Measurements from ENCODE around the gene ARHGEF3. TPM values are rescaled to one million over a fixed set of nuclear protein-coding genes. Genes with fewer than 3 reads are reported as not detected.

The ARHGEF3 gene
- total and polyA plus RNA-seq, 2 experiments from 2014 or later: 41.7 to 63.8 TPM

DNA sequence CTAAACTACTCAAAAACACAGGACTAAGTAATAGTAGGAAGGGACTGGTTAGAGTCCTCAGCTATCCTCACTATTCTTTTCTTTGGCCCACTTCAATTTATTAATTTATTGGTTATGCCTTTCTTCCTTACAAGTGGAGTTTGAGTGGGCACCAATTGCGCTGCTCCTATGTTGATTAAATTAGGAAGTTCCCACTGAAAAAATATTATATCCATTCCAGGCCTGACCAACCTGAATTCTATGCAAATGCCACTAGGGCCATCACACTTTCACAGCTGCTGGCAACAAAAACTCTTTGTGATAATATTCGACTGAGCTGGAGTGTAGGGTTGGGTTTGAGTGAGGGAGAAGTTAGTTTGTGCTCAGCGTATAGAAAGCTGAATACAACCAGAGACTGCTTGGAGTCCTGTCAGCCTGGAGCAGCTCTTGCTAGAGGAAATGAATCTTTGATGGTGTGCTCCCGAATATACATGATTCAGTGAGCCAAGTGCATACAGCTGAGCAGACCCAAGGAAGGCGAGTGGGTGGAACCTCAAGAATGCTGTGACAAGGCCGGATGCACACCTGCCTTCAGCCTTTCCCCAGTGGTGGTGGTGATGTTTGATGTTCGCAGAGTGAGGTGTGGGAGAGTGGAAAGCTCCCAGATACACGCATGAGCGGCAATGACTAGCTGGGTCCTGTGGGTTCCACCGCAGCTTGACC, 1.5 kb downstream of the ARHGEF3 start:
- peak overlapping the region; percentile 91 for H3K4me2 ChIP-seq
- H3K9me3 ChIP-seq (ENCODE audit: low read depth): no peaks in the 10 kb centered on the region
- H3K27ac ChIP-seq: peak overlapping the region; percentile 70
- 47% methylated on average over 10 of the region's 10 CpGs for WGBS (ENCODE audit: low lambda C conversion rate, missing lambda C conversion rate)
- no peaks in the 10 kb centered on the region for H3K36me3 ChIP-seq (replicated peaks; ENCODE audit: insufficient read depth, low read depth)
- no peak for DNase-seq (ENCODE audit: low spot score)
- peaks cover 63% of the 10 kb centered on the region for H3K79me2 ChIP-seq
- H3K4me3 ChIP-seq: peak overlapping the region; percentile 76
- no peaks in the 10 kb centered on the region for H3K27me3 ChIP-seq
- peaks cover 26% of the 10 kb centered on the region for H4K20me1 ChIP-seq (ENCODE audit: insufficient read depth, poor library complexity, severe bottlenecking)
- H2AFZ ChIP-seq: no peak overlapping the region
- TF ChIP-seq, protein P1, sequence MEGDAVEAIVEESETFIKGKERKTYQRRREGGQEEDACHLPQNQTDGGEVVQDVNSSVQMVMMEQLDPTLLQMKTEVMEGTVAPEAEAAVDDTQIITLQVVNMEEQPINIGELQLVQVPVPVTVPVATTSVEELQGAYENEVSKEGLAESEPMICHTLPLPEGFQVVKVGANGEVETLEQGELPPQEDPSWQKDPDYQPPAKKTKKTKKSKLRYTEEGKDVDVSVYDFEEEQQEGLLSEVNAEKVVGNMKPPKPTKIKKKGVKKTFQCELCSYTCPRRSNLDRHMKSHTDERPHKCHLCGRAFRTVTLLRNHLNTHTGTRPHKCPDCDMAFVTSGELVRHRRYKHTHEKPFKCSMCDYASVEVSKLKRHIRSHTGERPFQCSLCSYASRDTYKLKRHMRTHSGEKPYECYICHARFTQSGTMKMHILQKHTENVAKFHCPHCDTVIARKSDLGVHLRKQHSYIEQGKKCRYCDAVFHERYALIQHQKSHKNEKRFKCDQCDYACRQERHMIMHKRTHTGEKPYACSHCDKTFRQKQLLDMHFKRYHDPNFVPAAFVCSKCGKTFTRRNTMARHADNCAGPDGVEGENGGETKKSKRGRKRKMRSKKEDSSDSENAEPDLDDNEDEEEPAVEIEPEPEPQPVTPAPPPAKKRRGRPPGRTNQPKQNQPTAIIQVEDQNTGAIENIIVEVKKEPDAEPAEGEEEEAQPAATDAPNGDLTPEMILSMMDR (IDR thresholded peaks at IDR 0.05; ENCODE audit: poor library complexity): no peak
- TF ChIP-seq EZH2 (IDR thresholded peaks at IDR 0.05; ENCODE audit: borderline replicate concordance): no peak
- no peak for TF ChIP-seq EZH2phosphoT487 (IDR thresholded peaks at IDR 0.05; ENCODE audit: low read depth, severe bottlenecking, unreplicated experiment)
- no peaks in the 10 kb centered on the region for H3K9me2 ChIP-seq (replicated peaks; ENCODE audit: insufficient read depth)
- peaks cover 23% of the 10 kb centered on the region for H3K4me1 ChIP-seq (ENCODE audit: insufficient read depth)

DNA sequence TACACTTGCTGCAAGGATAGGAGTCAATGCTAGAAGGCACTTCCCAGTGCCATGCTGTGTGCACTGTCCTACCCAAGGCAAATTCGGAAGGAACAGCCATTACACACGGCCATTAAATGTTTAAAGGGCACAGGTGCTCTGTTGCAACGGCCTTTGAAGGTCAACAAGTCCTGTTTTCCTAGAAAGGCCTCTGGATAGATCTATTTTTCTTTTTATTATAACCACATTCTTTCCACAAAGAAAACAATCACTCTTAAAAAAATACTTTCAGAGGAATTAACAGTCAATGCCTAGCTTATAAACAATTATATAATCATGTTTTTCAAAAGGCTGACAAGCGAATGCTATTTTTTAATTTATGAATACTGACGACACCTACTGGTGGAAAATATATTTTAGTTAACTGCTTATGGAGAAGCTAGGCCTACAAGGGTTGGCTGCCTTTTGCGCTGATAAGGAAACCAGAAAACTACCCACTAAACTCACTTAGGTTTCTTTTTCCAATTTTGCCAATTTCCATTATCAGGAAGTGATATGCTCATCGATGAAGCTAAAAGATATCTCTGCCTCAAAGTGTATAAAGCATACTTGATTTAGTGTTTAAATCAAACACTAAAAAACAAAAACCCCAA, 2.4 kb downstream of the ARHGEF3 start:
- peak overlapping the region; percentile 91 for H3K4me2 ChIP-seq
- peaks cover 16% of the 10 kb centered on the region for H3K4me1 ChIP-seq (ENCODE audit: insufficient read depth)
- H3K79me2 ChIP-seq: peaks cover 72% of the 10 kb centered on the region
- H3K9me3 ChIP-seq (ENCODE audit: low read depth): no peaks in the 10 kb centered on the region
- TF ChIP-seq, protein P1 (IDR thresholded peaks at IDR 0.05; ENCODE audit: poor library complexity): peak; percentile 72
- no peak for TF ChIP-seq EZH2 (IDR thresholded peaks at IDR 0.05; ENCODE audit: borderline replicate concordance)
- no peak overlapping the region for H3K27ac ChIP-seq
- peak; percentile 78 for DNase-seq (ENCODE audit: low spot score)
- no peak overlapping the region for H2AFZ ChIP-seq
- no peaks in the 10 kb centered on the region for H3K36me3 ChIP-seq (replicated peaks; ENCODE audit: insufficient read depth, low read depth)
- peak overlapping the region; percentile 13 for H3K4me3 ChIP-seq
- no peaks in the 10 kb centered on the region for H3K9me2 ChIP-seq (replicated peaks; ENCODE audit: insufficient read depth)
- no peaks in the 10 kb centered on the region for H3K27me3 ChIP-seq
- 19% methylated on average over 7 of the region's 7 CpGs for WGBS (ENCODE audit: low lambda C conversion rate, missing lambda C conversion rate)
- peaks cover 32% of the 10 kb centered on the region for H4K20me1 ChIP-seq (ENCODE audit: insufficient read depth, poor library complexity, severe bottlenecking)

DNA sequence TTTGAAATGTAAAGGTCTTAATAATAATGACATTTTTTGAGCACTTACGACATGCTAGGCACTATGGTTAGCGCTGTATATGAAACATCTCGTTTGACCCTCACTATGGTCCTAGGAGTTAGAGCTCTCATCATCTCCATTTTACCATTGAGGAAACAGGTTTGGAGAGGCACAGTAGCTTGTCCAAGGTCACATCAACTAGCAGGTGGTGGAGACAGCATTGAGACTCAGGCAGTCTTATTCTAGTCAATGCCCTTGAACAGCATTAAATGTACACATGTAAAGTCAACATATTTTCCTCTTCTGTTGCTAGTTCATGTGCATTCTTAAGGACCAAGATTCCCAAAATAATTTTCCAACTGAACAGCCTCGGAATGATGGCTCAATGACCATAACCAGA, 4.8 kb downstream of the ARHGEF3 start:
- H3K27ac ChIP-seq: no peak overlapping the region
- H3K36me3 ChIP-seq (replicated peaks; ENCODE audit: insufficient read depth, low read depth): no peaks in the 10 kb centered on the region
- H3K79me2 ChIP-seq: peaks cover 92% of the 10 kb centered on the region
- WGBS (ENCODE audit: low lambda C conversion rate, missing lambda C conversion rate): 89% methylated on average over 4 of the region's 4 CpGs
- peak overlapping the region; percentile 91 for H3K4me2 ChIP-seq
- H3K4me3 ChIP-seq: no peak overlapping the region
- H3K4me1 ChIP-seq (ENCODE audit: insufficient read depth): peaks cover 11% of the 10 kb centered on the region
- no peak for DNase-seq (ENCODE audit: low spot score)
- H3K9me3 ChIP-seq (ENCODE audit: low read depth): no peaks in the 10 kb centered on the region
- H4K20me1 ChIP-seq (ENCODE audit: insufficient read depth, poor library complexity, severe bottlenecking): peaks cover 38% of the 10 kb centered on the region
- no peak for TF ChIP-seq EZH2 (IDR thresholded peaks at IDR 0.05; ENCODE audit: borderline replicate concordance)
- TF ChIP-seq EZH2phosphoT487 (IDR thresholded peaks at IDR 0.05; ENCODE audit: low read depth, severe bottlenecking, unreplicated experiment): no peak
- TF ChIP-seq, protein P1 (IDR thresholded peaks at IDR 0.05; ENCODE audit: poor library complexity): no peak
- no peaks in the 10 kb centered on the region for H3K9me2 ChIP-seq (replicated peaks; ENCODE audit: insufficient read depth)
- no peak overlapping the region for H2AFZ ChIP-seq
- H3K27me3 ChIP-seq: no peaks in the 10 kb centered on the region
